Caco-2 (cell line): ENCODE data around the gene PALM3. TPM values are rescaled to one million over a fixed set of nuclear protein-coding genes. Genes with fewer than 3 reads are reported as not detected.

Experiments
- BruUV-seq: library from RNA; stranded (reverse); fragments of 400-500 nt; replicated peaks from 2 replicates; lab custom pipeline; 2021; lab: Mats Ljungman, UMichigan
- CTCF ChIA-PET: fragments of 300-600 bp; sonication (Branson Sonifier 250); formaldehyde crosslinking; loops from one replicate; lab custom pipeline; 2022; ENCODE audit warnings: antibody characterized with exemption; lab: Charles Lee
- POLR2A ChIA-PET: fragments of 300-600 bp; sonication (Branson Sonifier 250); formaldehyde crosslinking; loops from one replicate; lab custom pipeline; 2022; ENCODE audit warnings: antibody characterized with exemption; lab: Charles Lee
- DNase-seq, 2 experiments: peaks; one replicate each; pipeline versions ENCODE4 v3.0.0 to v3.0.0-alpha.2; 2020 to 2022
- H3K27me3 ChIP-seq: replicated peaks from 2 replicates; pipeline ENCODE4 v1.6.0; 2011; ENCODE audit warnings: low read length; ENCODE audit not compliant: control insufficient read depth, insufficient read depth
- H3K36me3 ChIP-seq: 2 replicates; pipeline ENCODE4 v1.5.1; 2011; ENCODE audit warnings: low read length; ENCODE audit not compliant: control insufficient read depth, insufficient read depth
- H3K4me1 ChIP-seq: fragments of 250-450 bp; sonication (Bioruptor Pico); 2 replicates; pipeline ENCODE4 v1.5.1; 2020; ENCODE audit warnings: mild to moderate bottlenecking
- H3K4me3 ChIP-seq: 2 replicates; pipeline ENCODE4 v1.5.1; 2011; ENCODE audit warnings: low read depth, mild to moderate bottlenecking, control low read depth, low read length
- H3K9me3 ChIP-seq: fragments of 250-450 bp; sonication (Bioruptor Pico); 2 replicates; pipeline ENCODE4 v1.5.1; 2020; ENCODE audit warnings: mild to moderate bottlenecking, moderate library complexity
- H3K27ac Mint-ChIP-seq: one replicate; pipeline ENCODE4 v1.8.0; 2022; ENCODE audit warnings: mixed read lengths; ENCODE audit not compliant: unreplicated experiment
- H3K27me3 Mint-ChIP-seq: one replicate; pipeline ENCODE4 v1.8.0; 2022; ENCODE audit warnings: mixed read lengths; ENCODE audit not compliant: insufficient read depth, unreplicated experiment
- H3K36me3 Mint-ChIP-seq: one replicate; pipeline ENCODE4 v1.8.0; 2022; ENCODE audit warnings: mild to moderate bottlenecking, mixed read lengths; ENCODE audit not compliant: insufficient read depth, unreplicated experiment
- H3K4me1 Mint-ChIP-seq: one replicate; pipeline ENCODE4 v1.8.0; 2022; ENCODE audit warnings: low read depth, mixed read lengths; ENCODE audit not compliant: unreplicated experiment
- H3K4me3 Mint-ChIP-seq: one replicate; pipeline ENCODE4 v1.8.0; 2022; ENCODE audit warnings: mild to moderate bottlenecking, moderate library complexity, mixed read lengths; ENCODE audit not compliant: unreplicated experiment
- H3K9me3 Mint-ChIP-seq: one replicate; pipeline ENCODE4 v1.8.0; 2022; ENCODE audit warnings: mixed read lengths; ENCODE audit not compliant: unreplicated experiment
- intact Hi-C: fragments of 100-400 bp; cut with micrococcal nuclease; formaldehyde crosslinking; loops from one replicate; pipeline ENCODE4 v1.10.0; 2022; ENCODE audit not compliant: unreplicated experiment
- total RNA-seq: library from RNA; stranded (reverse); gene quantifications from 2 replicates; pipeline ENCODE4 v1.2.3, GENCODE V29; 2022
- TF ChIP-seq, protein P1 (sequence below), 2 experiments: fragments of 200-600 bp in 1 of 2; IDR thresholded peaks; 1 replicate in 1 of 2; 2 replicates in 1 of 2; pipeline versions ENCODE4 v1.5.1 to v1.8.0; 2011 to 2022; ENCODE audit warnings: antibody characterized with exemption in 1 of 2, control low read depth in 1 of 2, inconsistent platforms in 1 of 2, low read depth in 1 of 2, low read length in 1 of 2, mild to moderate bottlenecking in 1 of 2, moderate library complexity in 1 of 2; ENCODE audit not compliant: insufficient read depth in 1 of 2, severe bottlenecking in 1 of 2, unreplicated experiment in 1 of 2

The PALM3 gene
- total RNA-seq, 1 experiment from 2014 or later, result 25.9 TPM

DNA sequence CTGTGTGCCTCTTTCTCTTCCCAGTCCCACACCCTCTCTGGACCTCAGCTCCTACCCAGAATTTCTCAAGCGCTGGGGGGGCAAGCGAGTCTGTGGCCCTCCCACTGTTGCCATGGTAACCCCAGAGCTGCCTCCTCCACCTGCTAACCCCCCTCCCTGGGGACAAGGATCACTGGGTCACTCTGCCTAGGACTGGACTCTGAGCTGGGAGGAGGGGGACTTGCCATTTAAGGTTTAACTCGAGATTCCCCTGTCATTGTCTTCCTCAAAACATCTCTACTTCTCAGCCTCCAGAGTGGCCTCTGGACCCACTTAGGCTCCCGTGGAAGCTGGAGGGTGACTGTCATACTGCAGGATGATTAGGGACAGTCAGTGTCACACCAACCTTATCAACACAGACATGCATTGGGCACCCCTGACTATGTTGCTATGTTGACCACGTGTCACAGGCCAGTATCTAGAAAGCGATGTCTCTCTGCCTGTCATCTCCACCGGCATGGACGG lies 2.2 kb downstream of the PALM3 start:
- BruUV-seq, result no TSS peak

DNA sequence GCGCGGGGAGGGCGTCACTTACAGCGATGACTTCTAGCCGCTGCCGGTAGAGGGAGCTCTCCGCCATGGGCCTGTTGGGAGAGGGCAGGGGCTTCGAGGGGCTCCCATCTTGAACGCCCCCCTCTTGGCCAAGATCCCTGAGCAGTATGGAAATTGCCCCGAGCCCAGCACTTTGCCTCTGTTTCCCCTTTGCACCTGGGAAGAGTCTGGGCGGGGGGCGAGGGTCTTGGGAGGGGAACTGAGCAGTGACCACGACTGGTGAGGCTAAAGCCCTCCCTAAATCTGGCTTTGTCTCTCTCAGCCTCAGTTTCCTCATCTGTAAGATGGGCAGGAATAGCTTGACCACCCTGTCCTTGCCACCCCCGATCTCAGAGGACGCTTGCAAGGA lies 2.8 kb downstream of the PALM3 start:
- H3K27ac Mint-ChIP-seq, result peak overlapping the region; percentile 82
- H3K36me3 Mint-ChIP-seq, result peaks cover 12% of the 10 kb centered on the region
- Histone ChIP-seq H3K4me3 (no peak overlapping the region), H3K27me3 (no peaks in the 10 kb centered on the region), H3K36me3 (no peaks in the 10 kb centered on the region; the same call in 1 of the 2 replicates), H3K9me3 (no peaks in the 10 kb centered on the region), H3K4me1 (peaks cover 35% of the 10 kb centered on the region)
- no peaks in the 10 kb centered on the region for H3K27me3 Mint-ChIP-seq
- BruUV-seq, result no TSS peak
- no peaks in the 10 kb centered on the region for H3K9me3 Mint-ChIP-seq
- POLR2A ChIA-PET, result no interaction called here
- TF ChIP-seq, protein P1, sequence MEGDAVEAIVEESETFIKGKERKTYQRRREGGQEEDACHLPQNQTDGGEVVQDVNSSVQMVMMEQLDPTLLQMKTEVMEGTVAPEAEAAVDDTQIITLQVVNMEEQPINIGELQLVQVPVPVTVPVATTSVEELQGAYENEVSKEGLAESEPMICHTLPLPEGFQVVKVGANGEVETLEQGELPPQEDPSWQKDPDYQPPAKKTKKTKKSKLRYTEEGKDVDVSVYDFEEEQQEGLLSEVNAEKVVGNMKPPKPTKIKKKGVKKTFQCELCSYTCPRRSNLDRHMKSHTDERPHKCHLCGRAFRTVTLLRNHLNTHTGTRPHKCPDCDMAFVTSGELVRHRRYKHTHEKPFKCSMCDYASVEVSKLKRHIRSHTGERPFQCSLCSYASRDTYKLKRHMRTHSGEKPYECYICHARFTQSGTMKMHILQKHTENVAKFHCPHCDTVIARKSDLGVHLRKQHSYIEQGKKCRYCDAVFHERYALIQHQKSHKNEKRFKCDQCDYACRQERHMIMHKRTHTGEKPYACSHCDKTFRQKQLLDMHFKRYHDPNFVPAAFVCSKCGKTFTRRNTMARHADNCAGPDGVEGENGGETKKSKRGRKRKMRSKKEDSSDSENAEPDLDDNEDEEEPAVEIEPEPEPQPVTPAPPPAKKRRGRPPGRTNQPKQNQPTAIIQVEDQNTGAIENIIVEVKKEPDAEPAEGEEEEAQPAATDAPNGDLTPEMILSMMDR (IDR thresholded peaks at IDR 0.05; ENCODE audit: insufficient read depth in 1 of 2, low read depth in 1 of 2, low read length in 1 of 2, severe bottlenecking in 1 of 2, unreplicated experiment in 1 of 2), result no peak
- H3K4me3 Mint-ChIP-seq, result no peak overlapping the region
- CTCF ChIA-PET, result interaction anchor here (0.5 to 1.8 kb wide), 3 partner anchors 15 to 85 kb away, joined by 3 to 7 read pairs (median 4); no protein-coding TSS in a partner anchor
- intact Hi-C loops, result no loop called here
- H3K4me1 Mint-ChIP-seq, result peaks cover 14% of the 10 kb centered on the region
- DNase-seq, result no peak

More for the DNA sequence above, 2.2 kb downstream of the PALM3 start:
- Mint-ChIP-seq H3K27ac (peak overlapping the region; percentile 82), H3K9me3 (no peaks in the 10 kb centered on the region), H3K36me3 (peaks cover 9% of the 10 kb centered on the region), H3K27me3 (no peaks in the 10 kb centered on the region), H3K4me3 (no peak overlapping the region), H3K4me1 (peaks cover 14% of the 10 kb centered on the region)
- Histone ChIP-seq H3K4me3 (no peak overlapping the region), H3K4me1 (peaks cover 35% of the 10 kb centered on the region), H3K27me3 (no peaks in the 10 kb centered on the region), H3K36me3 (no peaks in the 10 kb centered on the region; the same call in 1 of the 2 replicates), H3K9me3 (no peaks in the 10 kb centered on the region)
- peak; percentile 64 to 73 for DNase-seq
- CTCF ChIA-PET, result interaction anchor here (0.6 to 1.8 kb wide), 3 partner anchors 14 to 109 kb away, joined by 3 to 7 read pairs (median 6); no protein-coding TSS in a partner anchor
- POLR2A ChIA-PET, result no interaction called here
- intact Hi-C loops, result no loop called here
- TF ChIP-seq, protein P1 (IDR thresholded peaks at IDR 0.05; ENCODE audit: insufficient read depth in 1 of 2, low read depth in 1 of 2, low read length in 1 of 2, severe bottlenecking in 1 of 2, unreplicated experiment in 1 of 2), result no peak

DNA sequence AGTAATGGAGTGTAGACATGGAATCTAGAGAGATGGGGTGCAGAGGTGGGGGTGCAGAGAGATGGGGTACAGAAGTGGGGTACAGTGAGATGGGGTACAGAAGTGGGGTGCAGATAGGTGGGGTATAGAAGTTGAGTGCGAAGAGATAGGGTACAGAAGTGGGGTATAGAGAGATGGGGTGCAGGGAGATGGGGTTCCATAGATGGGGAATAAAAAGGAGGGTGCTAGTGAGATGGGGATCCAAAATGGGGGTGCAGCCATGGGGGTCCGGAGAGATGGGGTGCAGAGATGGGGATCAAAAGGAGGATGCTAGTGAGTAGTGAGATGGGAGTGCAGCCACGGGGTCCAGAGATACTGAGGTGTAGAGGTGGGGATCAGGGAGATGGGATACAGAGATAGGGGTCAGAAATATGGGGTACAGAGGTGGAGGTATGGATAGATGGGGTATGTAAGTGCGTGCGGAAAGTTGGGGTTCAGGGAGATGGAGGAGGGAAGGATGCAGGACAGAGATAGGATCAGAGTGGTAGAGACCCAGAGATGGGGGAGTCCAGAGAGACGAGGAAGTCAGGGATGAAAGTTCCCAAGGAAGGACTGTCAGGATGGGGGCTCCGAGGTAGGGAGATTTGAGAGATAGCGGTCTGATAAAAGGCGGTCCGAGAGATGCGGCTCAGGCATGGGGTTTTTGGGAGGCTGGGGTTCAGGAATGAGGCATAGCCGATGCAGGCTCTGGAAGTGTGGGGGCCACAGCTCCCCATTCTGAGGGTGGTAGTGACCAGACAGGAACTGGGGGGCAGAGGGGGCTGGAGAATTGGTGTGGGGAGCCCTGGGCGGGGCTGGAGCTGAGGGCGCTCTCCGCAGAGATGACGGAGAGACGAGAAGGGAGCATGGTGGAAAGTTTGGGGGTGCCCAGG lies 3.4 kb downstream of the PALM3 start:
- DNase-seq, result no peak
- no peaks in the 10 kb centered on the region; the same call in 1 of the 2 replicates for H3K36me3 ChIP-seq
- H3K36me3 Mint-ChIP-seq, result peaks cover 12% of the 10 kb centered on the region
- no peaks in the 10 kb centered on the region for H3K27me3 Mint-ChIP-seq
- ChIA-PET POLR2A (no interaction called here), CTCF (interaction anchor here (0.5 kb wide), 1 partner anchor 20 kb away, joined by 4 read pairs; no protein-coding TSS in a partner anchor)
- peaks cover 14% of the 10 kb centered on the region for H3K4me1 Mint-ChIP-seq
- no peak overlapping the region for H3K4me3 Mint-ChIP-seq
- H3K27ac Mint-ChIP-seq, result peak overlapping the region; percentile 18
- no TSS peak for BruUV-seq
- intact Hi-C loops, result no loop called here
- H3K27me3 ChIP-seq, result no peaks in the 10 kb centered on the region
- no peaks in the 10 kb centered on the region for H3K9me3 Mint-ChIP-seq
- H3K4me1 ChIP-seq, result peaks cover 35% of the 10 kb centered on the region
- TF ChIP-seq, protein P1 (IDR thresholded peaks at IDR 0.05; ENCODE audit: insufficient read depth in 1 of 2, low read depth in 1 of 2, low read length in 1 of 2, severe bottlenecking in 1 of 2, unreplicated experiment in 1 of 2), result no peak
- H3K4me3 ChIP-seq, result no peak overlapping the region
- no peaks in the 10 kb centered on the region for H3K9me3 ChIP-seq
